Cardiac septum (tissue), 1 donor: Measurements from ENCODE around the gene AKT2. TPM values are rescaled to one million over a fixed set of nuclear protein-coding genes. Genes with fewer than 3 reads are reported as not detected.

Experiments
- DNase-seq: peaks from one replicate; pipeline ENCODE4 v3.0.0-alpha.2; 2020; ENCODE audit warnings: low spot score
- intact Hi-C: fragments of 100-400 bp; cut with DNase I; formaldehyde crosslinking; loops from one replicate; pipeline ENCODE4 v1.14.0; 2022
- total RNA-seq: library from RNA; stranded (reverse); fragmentation: NEBNext Ultra II Directional; extraction: Animal tissue kit (Norgen Biotek cat#: 25700); gene quantifications from one replicate; pipeline ENCODE4 v1.2.1, GENCODE V29; 2021
- donor health status: DM: no; HTN: no; CAD: no.

Gene AKT2
- total RNA-seq, 1 donor from 2014 or later, result 116 TPM

GRCh38 chr19:40241809-40242384 is 43.2 kb downstream of the AKT2 start:
- no peak for DNase-seq
- intact Hi-C loops, result no loop called here

- DNase-seq, result no peak
- intact Hi-C loops, result no loop called here
These were observed 43.9 kb downstream of the AKT2 start for GRCh38 chr19:40241125-40241808.

GRCh38 chr19:40240332-40240731 is 44.8 kb downstream of the AKT2 start:
- intact Hi-C loops, result no loop called here
- DNase-seq, result no peak

GRCh38 chr19:40239415-40240226 is 45.5 kb downstream of the AKT2 start:
- DNase-seq, result no peak
- intact Hi-C loops, result no loop called here

GRCh38 chr19:40238775-40239174 is 46.4 kb downstream of the AKT2 start:
- intact Hi-C loops, result no loop called here
- no peak for DNase-seq

GRCh38 chr19:40237791-40238190 is 47.4 kb downstream of the AKT2 start:
- DNase-seq, result no peak
- intact Hi-C loops, result no loop called here

- intact Hi-C loops, result no loop called here
- no peak for DNase-seq
These were observed 48.8 kb downstream of the AKT2 start for GRCh38 chr19:40236366-40236765.

- no peak for DNase-seq
- intact Hi-C loops, result no loop called here
These were observed 49.2 kb downstream of the AKT2 start for GRCh38 chr19:40236026-40236355.

- DNase-seq, result no peak
- intact Hi-C loops, result no loop called here
These were observed 49.7 kb downstream of the AKT2 start for GRCh38 chr19:40235238-40236025.

- no peak for DNase-seq
- intact Hi-C loops, result no loop called here
These were observed 50.5 kb downstream of the AKT2 start for GRCh38 chr19:40234429-40235237.

GRCh38 chr19:40233811-40234389 is 51.2 kb downstream of the AKT2 start:
- no peak for DNase-seq
- intact Hi-C loops, result no loop called here

- DNase-seq, result no peak
- intact Hi-C loops, result no loop called here
These were observed 52.0 kb downstream of the AKT2 start for GRCh38 chr19:40232949-40233810.

- intact Hi-C loops, result no loop called here
- no peak for DNase-seq
These were observed 52.7 kb downstream of the AKT2 start for GRCh38 chr19:40232479-40232878.

- no peak for DNase-seq
These were observed 53.4 kb downstream of the AKT2 start for GRCh38 chr19:40231544-40232424.

GRCh38 chr19:40231057-40231456 is 54.1 kb downstream of the AKT2 start:
- intact Hi-C loops, result no loop called here
- DNase-seq, result no peak

More at GRCh38 chr19:40231544-40232424, 53.4 kb downstream of the AKT2 start:
- intact Hi-C loops, result no loop called here

GRCh38 chr19:40229926-40230417 is 55.2 kb downstream of the AKT2 start:
- no peak for DNase-seq
- intact Hi-C loops, result no loop called here

GRCh38 chr19:40229484-40229883 is 55.7 kb downstream of the AKT2 start:
- intact Hi-C loops, result no loop called here
- DNase-seq, result no peak
